ENCODE data around the gene PRR19.

- TF ChIP-seq CTCF (IDR thresholded peaks at IDR 0.05; ENCODE audit: insufficient read depth, low read length, poor library complexity, severe bottlenecking) (no peak), EZH2phosphoT487 (conservative IDR thresholded peaks at IDR 0.05; ENCODE audit: low read length) (no peak)
Observed at GRCh38 chr19:42313096-42313839, 11.3 kb downstream of the PRR19 start, which contains the start of gene TMEM145.

All from SU-DHL-6 (cell line).